Measurements from ENCODE around the gene TMPRSS11B.

DNA sequence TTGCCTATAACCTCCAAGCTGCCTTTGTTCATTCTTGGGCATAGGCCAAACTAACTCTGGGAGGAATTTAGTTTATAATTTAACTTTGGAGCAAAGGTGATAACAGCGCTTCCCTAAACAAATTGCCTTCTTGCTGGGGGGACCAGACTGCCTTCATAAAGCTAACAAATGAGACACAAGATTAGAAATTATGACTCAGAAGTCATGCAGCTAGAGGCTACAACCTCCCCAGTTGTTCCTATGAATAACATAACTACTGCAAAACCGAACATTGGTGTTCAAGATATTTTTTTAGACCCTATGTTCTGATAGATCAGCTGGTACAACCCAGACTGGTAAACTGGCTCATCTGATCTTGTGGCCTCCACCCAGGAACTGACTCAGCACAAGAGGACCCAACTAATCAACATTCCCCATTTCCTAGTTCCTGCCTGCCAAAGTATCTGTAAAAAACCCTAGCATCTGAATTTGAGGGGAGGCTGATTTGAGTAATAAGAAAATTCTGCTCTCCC, 22.0 kb upstream of the TMPRSS11B start:
- TF ChIP-seq, protein P1, sequence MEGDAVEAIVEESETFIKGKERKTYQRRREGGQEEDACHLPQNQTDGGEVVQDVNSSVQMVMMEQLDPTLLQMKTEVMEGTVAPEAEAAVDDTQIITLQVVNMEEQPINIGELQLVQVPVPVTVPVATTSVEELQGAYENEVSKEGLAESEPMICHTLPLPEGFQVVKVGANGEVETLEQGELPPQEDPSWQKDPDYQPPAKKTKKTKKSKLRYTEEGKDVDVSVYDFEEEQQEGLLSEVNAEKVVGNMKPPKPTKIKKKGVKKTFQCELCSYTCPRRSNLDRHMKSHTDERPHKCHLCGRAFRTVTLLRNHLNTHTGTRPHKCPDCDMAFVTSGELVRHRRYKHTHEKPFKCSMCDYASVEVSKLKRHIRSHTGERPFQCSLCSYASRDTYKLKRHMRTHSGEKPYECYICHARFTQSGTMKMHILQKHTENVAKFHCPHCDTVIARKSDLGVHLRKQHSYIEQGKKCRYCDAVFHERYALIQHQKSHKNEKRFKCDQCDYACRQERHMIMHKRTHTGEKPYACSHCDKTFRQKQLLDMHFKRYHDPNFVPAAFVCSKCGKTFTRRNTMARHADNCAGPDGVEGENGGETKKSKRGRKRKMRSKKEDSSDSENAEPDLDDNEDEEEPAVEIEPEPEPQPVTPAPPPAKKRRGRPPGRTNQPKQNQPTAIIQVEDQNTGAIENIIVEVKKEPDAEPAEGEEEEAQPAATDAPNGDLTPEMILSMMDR (IDR thresholded peaks at IDR 0.05) = no peak
- no peak for TF ChIP-seq EZH2 (IDR thresholded peaks at IDR 0.05; ENCODE audit: borderline replicate concordance, insufficient read depth, low read depth, low read length, poor library complexity, severe bottlenecking)
